IPS DF 4.7 (cell line): ENCODE results near the gene CCDC57.
"Not testable (repeated sequence)": the region's sequence is repeated elsewhere in the genome, so short reads cannot be mapped to it uniquely, and the experiment has no call there.

Experiments
- DNase-seq: peaks from one replicate; pipeline ENCODE4 v3.0.0-alpha.2; 2013; ENCODE audit warnings: low spot score; ENCODE audit errors: extremely low read depth

CCDC57 gene

GRCh38 chr17:82155606-82156005, 57.0 kb downstream of the CCDC57 start:
- DNase-seq, result no peak

GRCh38 chr17:82154881-82155331, 57.7 kb downstream of the CCDC57 start:
- DNase-seq, result no peak

GRCh38 chr17:82153745-82154375, 58.8 kb downstream of the CCDC57 start:
- DNase-seq, result peak; percentile 56

- no peak for DNase-seq
These were observed 59.3 kb downstream of the CCDC57 start for GRCh38 chr17:82153295-82153691.

- DNase-seq, result no peak
These were observed 59.9 kb downstream of the CCDC57 start for GRCh38 chr17:82152556-82153294.

GRCh38 chr17:82152114-82152513, 60.5 kb downstream of the CCDC57 start:
- no peak for DNase-seq

- no peak for DNase-seq
These were observed 61.3 kb downstream of the CCDC57 start for GRCh38 chr17:82151106-82151957.

- no peak for DNase-seq
These were observed 63.1 kb downstream of the CCDC57 start for GRCh38 chr17:82149401-82150099.

- no peak for DNase-seq
These were observed 63.6 kb downstream of the CCDC57 start for GRCh38 chr17:82148997-82149396.

GRCh38 chr17:82148011-82148410, 64.6 kb downstream of the CCDC57 start:
- DNase-seq, result no peak

GRCh38 chr17:82146663-82147654, 65.7 kb downstream of the CCDC57 start:
- DNase-seq, result no peak

- DNase-seq, result no peak
These were observed 67.0 kb downstream of the CCDC57 start for GRCh38 chr17:82145550-82146155.

- DNase-seq, result no peak
These were observed 69.3 kb downstream of the CCDC57 start for GRCh38 chr17:82143333-82143732.

- DNase-seq, result not testable (repeated sequence)
These were observed 72.7 kb downstream of the CCDC57 start for GRCh38 chr17:82139961-82140360.

- no peak for DNase-seq
These were observed 74.1 kb downstream of the CCDC57 start for GRCh38 chr17:82138511-82138992.

GRCh38 chr17:82134101-82134500, 78.5 kb downstream of the CCDC57 start:
- DNase-seq, result no peak

GRCh38 chr17:82133166-82133953, 79.3 kb downstream of the CCDC57 start:
- not testable (repeated sequence) for DNase-seq

GRCh38 chr17:82129095-82129494, 83.5 kb downstream of the CCDC57 start:
- DNase-seq, result no peak

- no peak for DNase-seq
These were observed 84.4 kb downstream of the CCDC57 start for GRCh38 chr17:82128287-82128686.
